ENCODE measurements around the gene RBM17.

The RBM17 gene

DNA sequence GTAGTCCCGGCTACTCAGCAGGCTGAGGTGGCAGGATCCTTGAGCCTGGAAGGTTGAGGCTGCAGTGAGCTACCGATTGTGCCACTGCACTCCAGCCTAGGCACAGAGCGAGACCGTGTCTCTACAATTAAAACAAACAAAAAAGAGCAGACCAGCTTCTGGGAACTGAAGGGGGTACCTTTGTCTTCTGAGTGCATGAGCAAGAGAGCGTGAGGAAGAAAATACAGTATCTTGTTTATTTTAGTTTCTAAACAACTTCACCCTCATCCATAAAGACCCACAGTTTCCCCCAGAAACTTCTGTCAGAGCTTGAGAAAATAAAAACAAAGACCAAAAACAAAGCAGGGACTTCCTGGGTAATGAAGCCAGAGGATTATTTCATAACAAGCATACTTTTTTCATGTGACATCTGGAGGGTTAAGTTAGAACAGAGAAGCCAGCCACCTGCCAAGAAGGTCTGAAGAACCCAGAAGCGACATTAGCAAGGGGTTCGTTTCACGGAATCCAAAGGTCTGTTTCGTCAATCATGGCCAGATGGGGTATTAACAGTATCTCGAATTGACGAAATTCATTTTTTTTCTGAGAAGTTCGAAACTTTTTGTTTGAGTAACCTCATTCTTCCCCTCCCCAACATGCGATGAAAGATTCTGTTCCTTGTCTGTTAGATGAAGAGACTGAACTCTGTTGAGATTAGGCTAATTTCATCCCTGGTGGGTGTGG is 16.5 kb upstream of the RBM17 start:
- H3K27ac ChIP-seq: no peak overlapping the region
- TF ChIP-seq CTCF (conservative IDR thresholded peaks at IDR 0.05): no peak

GRCh38 chr10:6074489-6075301 is 14.1 kb upstream of the RBM17 start:
- no peak for TF ChIP-seq CTCF (conservative IDR thresholded peaks at IDR 0.05)
- H3K27ac ChIP-seq: no peak overlapping the region

GRCh38 chr10:6077071-6077675 is 11.7 kb upstream of the RBM17 start:
- TF ChIP-seq CTCF (conservative IDR thresholded peaks at IDR 0.05): no peak
- no peak overlapping the region for H3K27ac ChIP-seq

GRCh38 chr10:6079044-6079443 is 9.8 kb upstream of the RBM17 start:
- no peak for TF ChIP-seq CTCF (conservative IDR thresholded peaks at IDR 0.05)
- no peak overlapping the region for H3K27ac ChIP-seq

- TF ChIP-seq CTCF (conservative IDR thresholded peaks at IDR 0.05): no peak
- H3K27ac ChIP-seq: no peak overlapping the region
These were observed 8.3 kb upstream of the RBM17 start for GRCh38 chr10:6080417-6080973.

DNA sequence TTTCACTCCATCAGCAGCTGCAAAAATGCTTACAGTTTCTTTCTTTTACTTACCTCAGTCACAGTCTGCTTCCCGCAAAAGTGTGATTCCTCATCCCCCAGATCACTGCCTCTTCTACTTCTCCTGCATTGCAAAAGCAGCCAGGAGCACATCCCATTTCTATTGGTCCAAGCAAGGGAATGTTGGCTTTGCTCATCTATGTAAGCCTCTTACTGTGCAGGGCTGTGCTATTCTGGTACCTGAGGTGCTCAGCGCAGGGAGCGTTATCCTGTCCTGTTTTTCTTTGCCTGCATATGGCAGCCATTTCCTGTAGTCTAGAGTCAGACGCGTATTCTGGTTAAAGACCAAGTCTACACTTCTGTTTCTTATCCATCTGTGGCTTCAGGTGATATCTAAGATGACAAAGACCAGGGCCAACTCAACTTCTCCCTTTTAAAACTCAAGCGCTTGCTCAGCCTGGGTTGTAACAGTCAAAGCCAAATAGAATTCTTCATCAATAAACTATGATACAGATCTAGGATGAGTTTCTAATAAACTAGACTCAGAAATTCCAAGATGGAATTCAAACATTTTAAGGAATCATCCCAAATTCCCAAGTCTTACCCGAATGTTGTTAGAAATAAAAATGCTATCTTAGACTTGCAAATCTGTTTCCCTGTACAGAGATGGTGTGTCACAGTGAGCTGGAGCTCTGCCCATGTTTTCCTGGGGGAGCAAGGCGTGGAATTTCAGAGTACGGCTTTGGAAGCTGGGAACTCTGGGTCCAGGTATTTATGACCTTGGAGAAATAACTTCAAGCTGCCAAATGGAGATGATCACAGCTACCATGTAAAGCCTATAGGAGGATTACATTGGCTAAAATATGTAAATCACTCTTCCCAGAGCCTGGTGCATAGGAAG is 6.1 kb upstream of the RBM17 start:
- TF ChIP-seq CTCF (conservative IDR thresholded peaks at IDR 0.05): no peak
- no peak overlapping the region for H3K27ac ChIP-seq
